Body of pancreas (tissue), 4 donors: ENCODE results near the gene PREX1. TPM values are rescaled to one million over a fixed set of nuclear protein-coding genes. Genes with fewer than 3 reads are reported as not detected.

Experiments
- ATAC-seq: fragments of 150-250 bp; one replicate; pipeline ENCODE4 v1.9.1; 2016
- DNase-seq, 4 donors: peaks; one replicate each; pipeline ENCODE4 v3.0.0-alpha.2; 2019
- H3K27ac ChIP-seq, 4 donors: fragments of 200-600 bp; sonication (generic); 1 replicate in 3 of 4; 2 replicates in 1 of 4; pipeline versions ENCODE4 v1.5.1 to v1.6.1; 2016 to 2019; ENCODE audit warnings: mild to moderate bottlenecking in 1 of 4, mixed read lengths in 1 of 4, moderate library complexity in 1 of 4
- H3K27me3 ChIP-seq, 2 donors: fragments of 200-600 bp; sonication (generic); one replicate each; pipeline ENCODE4 v1.6.0; 2016; ENCODE audit warnings: mild to moderate bottlenecking in 1 of 2
- H3K36me3 ChIP-seq, 2 donors: fragments of 200-600 bp; sonication (generic); replicated peaks in 1 of 2; 2 replicates each; pipeline ENCODE4 v1.5.1; 2016; ENCODE audit warnings: low read depth in 2 of 2; ENCODE audit not compliant: insufficient read depth in 1 of 2
- H3K4me1 ChIP-seq: fragments of 200-600 bp; sonication (generic); one replicate; pipeline ENCODE4 v1.6.0; 2016
- H3K4me3 ChIP-seq, 2 donors: fragments of 200-600 bp; sonication (generic); 1 replicate in 1 of 2; 2 replicates in 1 of 2; pipeline ENCODE4 v1.5.1; 2016 to 2019
- H3K9me3 ChIP-seq, 3 donors: fragments of 200-600 bp; sonication (generic); 1 replicate in 2 of 3; 2 replicates in 1 of 3; pipeline ENCODE4 v1.5.1; 2016
- POLR2A ChIP-seq, 3 donors: fragments of 450-650 bp; IDR thresholded peaks; one replicate each; pipeline ENCODE4 v1.6.1; 2016; ENCODE audit warnings: antibody characterized with exemption in 3 of 3, mild to moderate bottlenecking in 2 of 3
- WGBS, 2 donors: methylation state at CpG; one replicate each; pipeline ENCODE4 v1.1.5; 2017; 5-methylcytosine and 5-hydroxymethylcytosine counted together
- intact Hi-C: fragments of 100-400 bp; cut with DNase I; formaldehyde crosslinking; loops from one replicate; pipeline ENCODE4 v1.15.1; 2023
- total RNA-seq, 2 donors: library from RNA; depleted of rRNA; stranded (reverse); fragments of >200 nt; gene quantifications; one replicate each; pipeline ENCODE4 v1.1.0, GENCODE V29; 2016
- TF ChIP-seq, protein P1 (sequence below), 7 experiments: fragments of 450-650 bp in 4 of 7; fragments of 200-600 bp in 3 of 7; sonication (generic) in 3 of 7; IDR thresholded peaks; one replicate each; pipeline ENCODE4 v1.5.1; 2016 to 2019; ENCODE audit warnings: antibody characterized with exemption in 7 of 7

PREX1 gene
- total RNA-seq, 2 donors from 2014 or later, result 9.1 to 14.5 TPM

DNA sequence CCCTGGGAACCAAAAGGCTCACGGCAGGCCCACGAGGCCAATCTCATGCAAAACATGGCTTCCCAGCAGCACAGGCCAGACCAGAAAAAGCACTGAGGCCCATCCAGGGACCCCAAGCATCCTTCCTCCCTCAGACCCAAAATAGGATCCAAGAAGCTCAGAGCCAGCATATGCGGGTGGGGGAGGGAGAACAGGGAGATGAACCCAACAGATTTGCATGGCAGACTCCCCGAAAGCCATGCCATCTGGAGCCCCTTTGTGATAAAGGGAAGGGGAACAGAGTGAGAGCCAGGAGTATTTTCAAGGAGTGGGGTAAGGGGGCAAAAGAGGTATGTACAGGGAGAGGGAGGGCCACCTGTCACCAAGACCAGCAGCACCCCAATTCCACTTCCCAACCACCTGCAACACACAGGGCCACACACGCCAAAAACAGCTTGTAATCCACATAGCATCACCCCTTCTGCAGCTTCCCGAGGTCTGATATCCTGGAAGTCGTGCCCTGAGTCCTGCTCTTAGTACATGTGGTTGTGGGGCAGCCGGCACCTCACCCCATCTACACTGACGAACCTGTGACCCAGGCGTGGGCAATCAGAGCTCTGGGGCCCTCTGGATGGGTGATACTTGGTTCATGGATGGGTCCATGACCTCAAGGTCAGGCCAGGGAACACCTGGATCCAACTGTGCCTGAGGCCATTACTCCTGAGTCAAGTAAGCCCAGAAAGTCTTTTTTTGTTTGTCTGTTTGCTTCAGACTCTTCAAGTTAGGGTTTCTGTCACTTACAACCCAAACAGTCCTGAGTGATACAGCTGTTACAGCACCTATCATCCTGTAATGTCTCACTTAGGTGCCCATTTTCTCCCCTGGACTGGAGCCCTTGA lies 24.4 kb downstream of the PREX1 start:
- H3K27me3 ChIP-seq, result no peaks in the 10 kb centered on the region
- H3K4me1 ChIP-seq, result no peaks in the 10 kb centered on the region
- H3K27ac ChIP-seq, result no peak overlapping the region
- ATAC-seq, result no peak
- H3K9me3 ChIP-seq, result peaks cover 0 to 5% (median 0%) of the 10 kb centered on the region in 3 donors
- TF ChIP-seq, protein P1, sequence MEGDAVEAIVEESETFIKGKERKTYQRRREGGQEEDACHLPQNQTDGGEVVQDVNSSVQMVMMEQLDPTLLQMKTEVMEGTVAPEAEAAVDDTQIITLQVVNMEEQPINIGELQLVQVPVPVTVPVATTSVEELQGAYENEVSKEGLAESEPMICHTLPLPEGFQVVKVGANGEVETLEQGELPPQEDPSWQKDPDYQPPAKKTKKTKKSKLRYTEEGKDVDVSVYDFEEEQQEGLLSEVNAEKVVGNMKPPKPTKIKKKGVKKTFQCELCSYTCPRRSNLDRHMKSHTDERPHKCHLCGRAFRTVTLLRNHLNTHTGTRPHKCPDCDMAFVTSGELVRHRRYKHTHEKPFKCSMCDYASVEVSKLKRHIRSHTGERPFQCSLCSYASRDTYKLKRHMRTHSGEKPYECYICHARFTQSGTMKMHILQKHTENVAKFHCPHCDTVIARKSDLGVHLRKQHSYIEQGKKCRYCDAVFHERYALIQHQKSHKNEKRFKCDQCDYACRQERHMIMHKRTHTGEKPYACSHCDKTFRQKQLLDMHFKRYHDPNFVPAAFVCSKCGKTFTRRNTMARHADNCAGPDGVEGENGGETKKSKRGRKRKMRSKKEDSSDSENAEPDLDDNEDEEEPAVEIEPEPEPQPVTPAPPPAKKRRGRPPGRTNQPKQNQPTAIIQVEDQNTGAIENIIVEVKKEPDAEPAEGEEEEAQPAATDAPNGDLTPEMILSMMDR (IDR thresholded peaks at IDR 0.05), result no peak
- TF ChIP-seq POLR2A (IDR thresholded peaks at IDR 0.05), result no peak
- H3K36me3 ChIP-seq, result no peaks in the 10 kb centered on the region
- no peak for DNase-seq
- no peak overlapping the region for H3K4me3 ChIP-seq
- 86 to 95% methylated on average over 5 to 10 of the region's 10 CpGs for WGBS, 2 donors
- intact Hi-C loops, result no loop called here

DNA sequence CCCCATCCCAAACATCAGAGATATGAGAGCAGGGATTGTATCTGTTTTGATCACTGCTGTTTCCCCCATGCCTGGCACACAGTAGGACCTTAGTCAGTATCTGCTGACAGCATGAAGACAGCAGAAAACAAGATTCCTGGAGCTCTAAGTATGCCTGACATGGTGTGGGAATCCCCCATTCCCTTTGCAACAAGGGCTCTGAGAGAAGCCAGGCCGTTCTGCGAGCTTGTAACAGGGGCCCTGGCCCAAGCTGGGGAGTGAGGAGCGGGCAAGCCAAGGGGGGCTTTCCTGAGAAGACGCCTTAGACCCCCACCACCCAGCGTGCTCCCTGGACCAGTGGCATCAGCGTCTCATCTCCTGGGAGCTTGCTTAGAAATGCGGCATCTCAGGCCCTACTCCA lies 25.2 kb downstream of the PREX1 start:
- H3K27ac ChIP-seq, result no peak overlapping the region
- intact Hi-C loops, result no loop called here
- no peak for DNase-seq
- H3K27me3 ChIP-seq, result no peaks in the 10 kb centered on the region
- H3K4me3 ChIP-seq, result no peak overlapping the region
- H3K36me3 ChIP-seq, result no peaks in the 10 kb centered on the region
- TF ChIP-seq, protein P1 (IDR thresholded peaks at IDR 0.05), result no peak
- TF ChIP-seq POLR2A (IDR thresholded peaks at IDR 0.05), result no peak
- no peaks in the 10 kb centered on the region for H3K4me1 ChIP-seq
- ATAC-seq, result no peak
- 81 to 97% methylated on average over 6 to 7 of the region's 7 CpGs for WGBS, 2 donors
- peaks cover 0 to 5% (median 0%) of the 10 kb centered on the region in 3 donors for H3K9me3 ChIP-seq

DNA sequence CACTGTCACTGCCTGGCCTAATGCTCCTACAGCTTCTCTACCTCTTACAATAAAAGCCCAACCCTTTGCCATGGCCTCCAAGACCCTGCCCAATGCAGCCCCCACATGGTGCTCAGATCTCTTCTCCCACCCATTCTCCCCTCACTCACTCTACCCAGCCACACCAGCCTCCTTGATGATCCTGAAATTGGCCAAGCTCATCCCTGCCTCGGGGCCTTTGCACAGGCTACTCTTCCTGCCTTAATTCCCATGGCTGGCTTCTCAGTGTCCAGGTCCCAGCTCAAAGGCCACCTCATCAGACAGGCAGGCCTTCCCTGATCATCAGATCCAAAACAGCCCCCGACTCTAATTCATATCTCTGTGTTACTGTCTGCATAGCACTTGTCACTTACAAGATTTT lies 25.6 kb downstream of the PREX1 start:
- H3K4me1 ChIP-seq, result no peaks in the 10 kb centered on the region

DNA sequence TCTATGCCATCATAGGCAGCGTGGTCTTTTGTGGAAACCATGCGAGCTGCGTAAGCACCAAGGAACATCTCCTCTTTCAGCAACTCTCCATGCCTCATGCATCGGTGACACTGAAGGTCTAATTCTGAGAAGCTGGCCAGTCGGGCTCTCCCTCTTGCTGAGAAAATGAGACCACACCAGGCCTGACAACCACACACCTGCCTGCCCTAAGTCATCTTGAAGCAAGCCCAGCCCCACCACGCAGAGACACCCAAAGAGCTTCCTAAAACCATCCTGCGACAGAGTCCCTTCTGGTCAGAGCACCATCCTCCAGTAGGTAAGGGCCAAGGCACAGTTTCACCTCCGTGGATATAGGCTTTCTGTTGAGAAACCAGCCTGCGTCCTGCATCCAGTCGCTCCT lies 26.6 kb downstream of the PREX1 start:
- TF ChIP-seq POLR2A (IDR thresholded peaks at IDR 0.05), result no peak
- TF ChIP-seq, protein P1 (IDR thresholded peaks at IDR 0.05), result no peak
- WGBS, 2 donors, result 91 to 93% methylated on average over 7 to 10 of the region's 10 CpGs
- ATAC-seq (no peak), DNase-seq (no peak)
- Histone ChIP-seq H3K36me3 (no peaks in the 10 kb centered on the region), H3K27me3 (no peaks in the 10 kb centered on the region), H3K27ac (no peak overlapping the region), H3K4me3 (no peak overlapping the region), H3K9me3 (peaks cover 0 to under 1% (median 0%) of the 10 kb centered on the region in 3 donors), H3K4me1 (no peaks in the 10 kb centered on the region)
- intact Hi-C loops, result no loop called here

More for the DNA sequence above, 25.6 kb downstream of the PREX1 start:
- Histone ChIP-seq H3K27ac (no peak overlapping the region), H3K4me3 (no peak overlapping the region), H3K36me3 (no peaks in the 10 kb centered on the region), H3K27me3 (no peaks in the 10 kb centered on the region), H3K9me3 (peaks cover 0 to 5% (median 0%) of the 10 kb centered on the region in 3 donors)
- WGBS, 2 donors, result 29 to 63% methylated on average over 1 to 2 of the region's 2 CpGs
- no peak for ATAC-seq
- no peak for DNase-seq
- intact Hi-C loops, result no loop called here
- TF ChIP-seq POLR2A (IDR thresholded peaks at IDR 0.05), result no peak
- TF ChIP-seq, protein P1 (IDR thresholded peaks at IDR 0.05), result no peak
